Endometrium (tissue), 2 donors: ENCODE results near the gene ESD.
"Not testable (repeated sequence)": the region's sequence is repeated elsewhere in the genome, so short reads cannot be mapped to it uniquely, and the experiment has no call there.

Experiments
- FAIRE-seq: peaks from 2 replicates; lab custom pipeline; 2012; peaks lifted over from hg19 to GRCh38; lab: Jason Lieb, UNC
- donor health status: control.
- donor health status: control.

ESD gene

GRCh38 chr13:46783504-46783903 lies 13.5 kb downstream of the ESD start:
- no peak for FAIRE-seq

- no peak for FAIRE-seq
These were observed 14.3 kb downstream of the ESD start for GRCh38 chr13:46782691-46783090.

- FAIRE-seq, result peak; percentile 33
These were observed 14.9 kb downstream of the ESD start for GRCh38 chr13:46782066-46782465.

GRCh38 chr13:46778890-46779289 lies 18.1 kb downstream of the ESD start:
- FAIRE-seq, result no peak

- no peak for FAIRE-seq
These were observed 18.9 kb downstream of the ESD start for GRCh38 chr13:46778095-46778494.

- no peak for FAIRE-seq
These were observed 21.4 kb downstream of the ESD start for GRCh38 chr13:46775385-46776107.

- FAIRE-seq, result no peak
These were observed 23.4 kb downstream of the ESD start for GRCh38 chr13:46773541-46773940.

GRCh38 chr13:46771693-46772092 lies 25.3 kb downstream of the ESD start:
- FAIRE-seq, result no peak

GRCh38 chr13:46769925-46770324 lies 27.0 kb downstream of the ESD start:
- FAIRE-seq, result not testable (repeated sequence)

- FAIRE-seq, result no peak
These were observed 35.1 kb downstream of the ESD start for GRCh38 chr13:46761866-46762265.

GRCh38 chr13:46761174-46761573 lies 35.8 kb downstream of the ESD start:
- FAIRE-seq, result no peak

GRCh38 chr13:46759846-46760245 lies 37.1 kb downstream of the ESD start:
- FAIRE-seq, result no peak

GRCh38 chr13:46757640-46758039 lies 39.3 kb downstream of the ESD start:
- FAIRE-seq, result no peak

- FAIRE-seq, result no peak
These were observed 40.0 kb downstream of the ESD start for GRCh38 chr13:46756977-46757376.

GRCh38 chr13:46755508-46755907 lies 41.5 kb downstream of the ESD start:
- not testable (repeated sequence) for FAIRE-seq

- FAIRE-seq, result no peak
These were observed 42.1 kb downstream of the ESD start for GRCh38 chr13:46754812-46755211.

- FAIRE-seq, result no peak
These were observed 43.0 kb downstream of the ESD start for GRCh38 chr13:46753917-46754316.

- FAIRE-seq, result no peak
These were observed 43.8 kb downstream of the ESD start for GRCh38 chr13:46753137-46753536.

GRCh38 chr13:46751811-46752635 lies 44.9 kb downstream of the ESD start:
- no peak for FAIRE-seq

GRCh38 chr13:46749951-46750350 lies 47.0 kb downstream of the ESD start:
- no peak for FAIRE-seq

GRCh38 chr13:46748300-46748699 lies 48.7 kb downstream of the ESD start:
- FAIRE-seq, result no peak

GRCh38 chr13:46747031-46747820 lies 49.7 kb downstream of the ESD start:
- FAIRE-seq, result no peak

- no peak for FAIRE-seq
These were observed 51.3 kb downstream of the ESD start for GRCh38 chr13:46745706-46746105.
